ENCODE results near the gene RPS15. TPM values are rescaled to one million over a fixed set of nuclear protein-coding genes. Genes with fewer than 3 reads are reported as not detected.

RPS15 gene
- polyA plus RNA-seq, 1 of the 3 experiments (the other 2 are of a cell fraction), result 3,749 TPM

DNA sequence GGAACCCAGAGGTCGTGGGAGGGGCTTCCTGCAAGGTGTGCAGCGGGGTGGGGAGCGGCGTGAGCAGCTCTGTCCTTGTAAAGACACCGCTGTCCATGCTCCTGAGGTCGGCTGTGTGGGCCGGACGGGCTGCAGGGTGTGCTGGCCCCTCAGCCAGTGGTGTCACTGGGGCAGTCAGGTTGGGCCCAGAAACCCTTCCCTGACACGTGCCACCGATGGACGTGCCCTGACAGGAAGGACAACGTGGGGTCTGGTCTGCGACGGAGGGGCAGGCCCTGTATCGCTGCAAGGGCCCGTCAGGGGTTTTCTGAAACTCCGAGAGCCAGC lies 4.2 kb upstream of the RPS15 start:
- DNase-seq, result no peak
- POLR2A ChIA-PET, result no interaction called here
- H3F3A ChIP-seq (replicated peaks; ENCODE audit: insufficient read depth), result peaks cover 17% of the 10 kb centered on the region
- no peaks in the 10 kb centered on the region; a peak in 1 of 4 replicates for H3K4me1 ChIP-seq (ENCODE audit: control insufficient read depth in 1 of 2, insufficient read depth in 2 of 2, low read depth in 1 of 2, low read length in 1 of 2)
- 94% methylated on average over 6 of the region's 17 CpGs for WGBS (ENCODE audit: low lambda C conversion rate)
- H2AFZ ChIP-seq (ENCODE audit: low read depth), result no peak overlapping the region
- H3K27me3 ChIP-seq (ENCODE audit: insufficient read depth), result no peaks in the 10 kb centered on the region
- H3K27ac ChIP-seq (ENCODE audit: low read depth in 2 of 2, low read length in 1 of 2), result no peak overlapping the region
- TF ChIP-seq, protein P1, sequence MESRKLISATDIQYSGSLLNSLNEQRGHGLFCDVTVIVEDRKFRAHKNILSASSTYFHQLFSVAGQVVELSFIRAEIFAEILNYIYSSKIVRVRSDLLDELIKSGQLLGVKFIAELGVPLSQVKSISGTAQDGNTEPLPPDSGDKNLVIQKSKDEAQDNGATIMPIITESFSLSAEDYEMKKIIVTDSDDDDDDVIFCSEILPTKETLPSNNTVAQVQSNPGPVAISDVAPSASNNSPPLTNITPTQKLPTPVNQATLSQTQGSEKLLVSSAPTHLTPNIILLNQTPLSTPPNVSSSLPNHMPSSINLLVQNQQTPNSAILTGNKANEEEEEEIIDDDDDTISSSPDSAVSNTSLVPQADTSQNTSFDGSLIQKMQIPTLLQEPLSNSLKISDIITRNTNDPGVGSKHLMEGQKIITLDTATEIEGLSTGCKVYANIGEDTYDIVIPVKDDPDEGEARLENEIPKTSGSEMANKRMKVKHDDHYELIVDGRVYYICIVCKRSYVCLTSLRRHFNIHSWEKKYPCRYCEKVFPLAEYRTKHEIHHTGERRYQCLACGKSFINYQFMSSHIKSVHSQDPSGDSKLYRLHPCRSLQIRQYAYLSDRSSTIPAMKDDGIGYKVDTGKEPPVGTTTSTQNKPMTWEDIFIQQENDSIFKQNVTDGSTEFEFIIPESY (IDR thresholded peaks at IDR 0.05; ENCODE audit: borderline replicate concordance, low read depth), result no peak
- TF ChIP-seq, protein P2, sequence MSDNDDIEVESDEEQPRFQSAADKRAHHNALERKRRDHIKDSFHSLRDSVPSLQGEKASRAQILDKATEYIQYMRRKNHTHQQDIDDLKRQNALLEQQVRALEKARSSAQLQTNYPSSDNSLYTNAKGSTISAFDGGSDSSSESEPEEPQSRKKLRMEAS (IDR thresholded peaks at IDR 0.05; ENCODE audit: low read depth), result no peak
- TF ChIP-seq MXI1 (IDR thresholded peaks at IDR 0.05; ENCODE audit: low read depth, low read length) (no peak), EZH2phosphoT487 (IDR thresholded peaks at IDR 0.05; ENCODE audit: borderline replicate concordance, low read depth) (no peak), TAF1 (IDR thresholded peaks at IDR 0.05; ENCODE audit: borderline replicate concordance, low read depth, low read length) (no peak), FOXJ3 (CRISPR knock-in tag; IDR thresholded peaks at IDR 0.05) (no peak), SIN3A (IDR thresholded peaks at IDR 0.05; ENCODE audit: borderline replicate concordance, low read depth, low read length) (no peak), GABPA (IDR thresholded peaks at IDR 0.05; ENCODE audit: low read depth) (no peak), POLR2AphosphoS5 (IDR thresholded peaks at IDR 0.05; ENCODE audit: low read depth, low read length) (no peak), FOSL2 (IDR thresholded peaks at IDR 0.05; ENCODE audit: borderline replicate concordance, low read depth) (no peak), MEF2A (IDR thresholded peaks at IDR 0.05; ENCODE audit: borderline replicate concordance, low read depth) (no peak), YY1 (IDR thresholded peaks at IDR 0.05; ENCODE audit: low read depth) (no peak), TEAD4 (IDR thresholded peaks at IDR 0.05; ENCODE audit: borderline replicate concordance, insufficient read depth) (no peak), NFIC (IDR thresholded peaks at IDR 0.05; ENCODE audit: borderline replicate concordance) (no peak), NRF1 (IDR thresholded peaks at IDR 0.05; ENCODE audit: low read depth, low read length) (no peak)
- TF ChIP-seq, protein P3, sequence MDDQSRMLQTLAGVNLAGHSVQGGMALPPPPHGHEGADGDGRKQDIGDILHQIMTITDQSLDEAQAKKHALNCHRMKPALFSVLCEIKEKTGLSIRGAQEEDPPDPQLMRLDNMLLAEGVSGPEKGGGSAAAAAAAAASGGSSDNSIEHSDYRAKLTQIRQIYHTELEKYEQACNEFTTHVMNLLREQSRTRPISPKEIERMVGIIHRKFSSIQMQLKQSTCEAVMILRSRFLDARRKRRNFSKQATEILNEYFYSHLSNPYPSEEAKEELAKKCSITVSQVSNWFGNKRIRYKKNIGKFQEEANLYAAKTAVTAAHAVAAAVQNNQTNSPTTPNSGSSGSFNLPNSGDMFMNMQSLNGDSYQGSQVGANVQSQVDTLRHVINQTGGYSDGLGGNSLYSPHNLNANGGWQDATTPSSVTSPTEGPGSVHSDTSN (IDR thresholded peaks at IDR 0.05), result no peak
- TF ChIP-seq, protein P4, sequence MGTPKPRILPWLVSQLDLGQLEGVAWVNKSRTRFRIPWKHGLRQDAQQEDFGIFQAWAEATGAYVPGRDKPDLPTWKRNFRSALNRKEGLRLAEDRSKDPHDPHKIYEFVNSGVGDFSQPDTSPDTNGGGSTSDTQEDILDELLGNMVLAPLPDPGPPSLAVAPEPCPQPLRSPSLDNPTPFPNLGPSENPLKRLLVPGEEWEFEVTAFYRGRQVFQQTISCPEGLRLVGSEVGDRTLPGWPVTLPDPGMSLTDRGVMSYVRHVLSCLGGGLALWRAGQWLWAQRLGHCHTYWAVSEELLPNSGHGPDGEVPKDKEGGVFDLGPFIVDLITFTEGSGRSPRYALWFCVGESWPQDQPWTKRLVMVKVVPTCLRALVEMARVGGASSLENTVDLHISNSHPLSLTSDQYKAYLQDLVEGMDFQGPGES (IDR thresholded peaks at IDR 0.05; ENCODE audit: low read depth, low read length), result no peak
- H3K36me3 ChIP-seq (replicated peaks in 1 of 2; ENCODE audit: control insufficient read depth in 1 of 2, insufficient read depth in 2 of 2, low read length in 1 of 2), result peaks cover 0 to 50% of the 10 kb centered on the region in 2 experiments
- H4K20me1 ChIP-seq (ENCODE audit: insufficient read depth), result peaks cover 7% of the 10 kb centered on the region
- no peak overlapping the region for H3K4me3 ChIP-seq (ENCODE audit: low read depth in 2 of 2, low read length in 1 of 2)
- peaks cover 11% of the 10 kb centered on the region for H3K79me2 ChIP-seq (ENCODE audit: insufficient read depth)
- CTCF ChIA-PET, result no interaction called here
- H3K4me2 ChIP-seq, result no peak overlapping the region
- H3K9ac ChIP-seq, result no peak overlapping the region
- H3K9me2 ChIP-seq, result no peaks in the 10 kb centered on the region
- no peaks in the 10 kb centered on the region for H3K9me3 ChIP-seq

All from SK-N-SH (cell line).